SK-N-MC (cell line): ENCODE measurements around the gene TFEB.

Experiments
- DNase-seq: peaks from one replicate; pipeline ENCODE4 v3.0.0-alpha.2; 2011; ENCODE audit warnings: low read depth, low spot score
- H3K27ac ChIP-seq: fragments of 200-600 bp; sonication (generic); 2 replicates; pipeline ENCODE4 v1.5.1; 2016; ENCODE audit warnings: mixed run types
- H3K36me3 ChIP-seq: fragments of 200-600 bp; sonication (generic); 2 replicates; pipeline ENCODE4 v1.6.1; 2017; ENCODE audit warnings: antibody characterized with exemption, low read length, mixed read lengths; ENCODE audit not compliant: insufficient read depth
- H3K4me3 ChIP-seq: fragments of 200-600 bp; sonication (generic); 2 replicates; pipeline ENCODE4 v1.5.1; 2016
- H3K9ac ChIP-seq: fragments of 200-600 bp; sonication (generic); 2 replicates; pipeline ENCODE4 v1.8.0; 2017; ENCODE audit warnings: mixed run types, mixed read lengths; ENCODE audit not compliant: insufficient read length
- H3K9me3 ChIP-seq: fragments of 200-600 bp; sonication (generic); 2 replicates; pipeline ENCODE4 v1.6.1; 2017; ENCODE audit warnings: low read depth, mild to moderate bottlenecking, antibody characterized with exemption, low read length, moderate library complexity, mixed read lengths
- EZH2 ChIP-seq: fragments of 200-600 bp; sonication (generic); IDR thresholded peaks from one replicate; pipeline ENCODE4 v1.6.1; 2017; ENCODE audit warnings: antibody characterized with exemption
- FOXP2 ChIP-seq: optimal IDR thresholded peaks from 2 replicates; pipeline ENCODE3; 2011; ENCODE audit warnings: mild to moderate bottlenecking, moderate library complexity; ENCODE audit not compliant: insufficient read depth; ENCODE audit errors: extremely low read length, control extremely low read depth
- POLR2AphosphoS5 ChIP-seq: IDR thresholded peaks from 2 replicates; pipeline ENCODE4 v1.6.1; 2012; ENCODE audit warnings: mild to moderate bottlenecking, low read depth, low read length, borderline replicate concordance

TFEB gene

DNA sequence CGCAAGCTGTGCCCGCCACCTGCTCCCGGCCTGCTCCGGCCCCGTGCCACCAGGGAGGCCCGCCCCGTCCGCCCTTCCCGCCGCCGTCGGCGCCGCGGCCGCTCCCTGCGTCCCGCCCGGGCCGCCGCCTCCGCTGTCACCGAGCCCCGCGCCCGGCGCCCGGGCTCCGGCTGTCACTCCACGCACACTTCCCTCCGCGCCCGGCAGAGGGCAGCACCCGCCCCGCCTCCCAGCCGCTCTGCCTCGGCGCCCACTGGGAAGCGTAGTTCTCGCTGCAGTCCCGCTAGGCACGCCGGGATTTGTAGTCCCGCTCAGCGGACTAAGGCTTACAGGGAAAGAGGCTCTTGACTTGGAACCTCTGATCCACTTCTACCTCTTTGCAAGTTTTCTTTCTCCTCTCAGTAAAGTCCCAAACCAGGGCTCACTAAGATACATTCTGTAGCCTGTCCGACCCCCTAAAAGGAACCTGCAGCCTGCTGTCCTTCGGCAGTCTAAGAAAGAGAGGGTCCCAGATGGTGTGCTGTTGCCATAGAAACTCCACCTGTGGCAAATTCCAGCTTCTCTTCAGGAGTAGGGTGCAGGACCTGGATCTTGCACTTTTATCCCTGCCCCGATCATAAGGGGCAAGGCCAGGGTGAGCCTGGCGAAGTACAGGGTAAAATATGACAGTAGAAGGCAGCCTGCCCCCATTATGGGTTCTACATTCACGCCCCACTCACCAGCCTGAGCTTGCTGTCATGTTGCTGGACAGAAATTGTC lies at the start of gene TFEB:
Gene TFEB, minus strand, starts transcription at position 182 of the 759 bp plus-strand sequence. CDS start 44,395 bp downstream, outside the sequence.
- TF ChIP-seq EZH2: no peak
- no peak for TF ChIP-seq FOXP2
- TF ChIP-seq POLR2AphosphoS5: no peak
- no peak within 1 kb of the TSS for H3K9ac ChIP-seq
- H3K9me3 ChIP-seq: no peaks in the 10 kb centered on the region
- H3K4me3 ChIP-seq: peak within 1 kb of the TSS; percentile 85
- peak; percentile 28 for DNase-seq
- H3K36me3 ChIP-seq: no peaks in the 10 kb centered on the region
- no peak within 1 kb of the TSS for H3K27ac ChIP-seq

DNA sequence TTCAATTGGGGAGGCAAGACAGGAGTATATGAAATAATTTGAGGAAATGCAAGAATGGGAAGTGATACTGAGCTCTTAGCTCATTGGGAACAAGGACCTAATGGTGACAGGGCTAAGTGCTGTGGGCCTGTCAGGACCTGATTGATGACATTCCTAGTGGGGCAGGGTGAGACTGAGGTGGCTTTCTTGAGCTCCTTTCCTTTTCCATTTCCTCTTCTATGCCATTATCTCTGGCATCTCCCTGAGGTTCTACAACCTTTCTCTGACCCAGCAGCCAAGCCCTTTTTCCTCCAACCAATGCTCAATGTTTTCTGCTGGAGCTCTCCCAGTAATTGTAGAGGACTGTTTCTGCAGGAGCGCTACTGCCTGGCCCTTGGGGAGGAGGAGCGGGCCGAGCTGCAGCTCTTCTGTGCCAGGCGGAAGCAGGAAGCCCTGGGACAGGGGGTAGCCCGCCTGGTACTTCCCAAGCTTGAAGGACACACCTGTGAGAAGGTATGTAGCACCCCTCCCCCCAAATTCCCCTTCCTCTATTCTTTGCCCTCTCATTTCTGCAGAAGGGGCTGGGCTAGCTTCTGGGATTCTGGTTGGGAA lies 49.3 kb upstream of the TFEB start:
- DNase-seq: no peak
- H3K9ac ChIP-seq: no peak overlapping the region
- TF ChIP-seq EZH2: no peak
- TF ChIP-seq POLR2AphosphoS5: peak; percentile 6; the same call in 1 of the 2 replicates
- TF ChIP-seq FOXP2: no peak
- H3K4me3 ChIP-seq: no peak overlapping the region
- H3K27ac ChIP-seq: no peak overlapping the region
- peaks cover 9% of the 10 kb centered on the region for H3K36me3 ChIP-seq
- no peaks in the 10 kb centered on the region for H3K9me3 ChIP-seq

- TF ChIP-seq FOXP2 (no peak), EZH2 (no peak), POLR2AphosphoS5 (no peak)
- no peak overlapping the region for H3K27ac ChIP-seq
- H3K36me3 ChIP-seq: no peaks in the 10 kb centered on the region
- DNase-seq: no peak
- H3K9me3 ChIP-seq: no peaks in the 10 kb centered on the region
- no peak overlapping the region for H3K4me3 ChIP-seq
- no peak overlapping the region for H3K9ac ChIP-seq
Observed at GRCh38 chr6:41783106-41783780, 47.8 kb upstream of the TFEB start.

DNA sequence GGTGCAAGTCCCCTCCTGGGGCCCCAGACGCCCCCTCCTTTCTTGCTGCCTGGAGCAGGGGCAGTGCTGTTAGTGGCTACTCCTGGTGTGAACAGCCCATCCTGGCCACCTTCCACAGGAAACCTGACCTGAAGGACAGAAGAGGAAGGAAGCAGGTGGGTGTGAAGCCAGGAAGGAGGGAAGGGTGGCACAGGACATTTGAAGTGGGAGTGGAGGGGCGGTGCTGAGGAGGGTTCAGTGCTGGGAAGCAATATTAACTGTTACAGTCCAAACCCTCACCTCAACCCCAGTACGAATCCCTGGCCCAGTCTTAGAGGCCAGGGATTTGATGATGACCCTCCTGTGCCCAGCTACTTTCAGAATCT lies 45.9 kb upstream of the TFEB start:
- Histone ChIP-seq H3K9ac (no peak overlapping the region), H3K36me3 (no peaks in the 10 kb centered on the region), H3K9me3 (no peaks in the 10 kb centered on the region), H3K4me3 (peak overlapping the region; percentile 91; the same call in 1 of the 2 replicates), H3K27ac (no peak overlapping the region)
- TF ChIP-seq POLR2AphosphoS5: no peak
- no peak for TF ChIP-seq FOXP2
- TF ChIP-seq EZH2: no peak
- DNase-seq: no peak

DNA sequence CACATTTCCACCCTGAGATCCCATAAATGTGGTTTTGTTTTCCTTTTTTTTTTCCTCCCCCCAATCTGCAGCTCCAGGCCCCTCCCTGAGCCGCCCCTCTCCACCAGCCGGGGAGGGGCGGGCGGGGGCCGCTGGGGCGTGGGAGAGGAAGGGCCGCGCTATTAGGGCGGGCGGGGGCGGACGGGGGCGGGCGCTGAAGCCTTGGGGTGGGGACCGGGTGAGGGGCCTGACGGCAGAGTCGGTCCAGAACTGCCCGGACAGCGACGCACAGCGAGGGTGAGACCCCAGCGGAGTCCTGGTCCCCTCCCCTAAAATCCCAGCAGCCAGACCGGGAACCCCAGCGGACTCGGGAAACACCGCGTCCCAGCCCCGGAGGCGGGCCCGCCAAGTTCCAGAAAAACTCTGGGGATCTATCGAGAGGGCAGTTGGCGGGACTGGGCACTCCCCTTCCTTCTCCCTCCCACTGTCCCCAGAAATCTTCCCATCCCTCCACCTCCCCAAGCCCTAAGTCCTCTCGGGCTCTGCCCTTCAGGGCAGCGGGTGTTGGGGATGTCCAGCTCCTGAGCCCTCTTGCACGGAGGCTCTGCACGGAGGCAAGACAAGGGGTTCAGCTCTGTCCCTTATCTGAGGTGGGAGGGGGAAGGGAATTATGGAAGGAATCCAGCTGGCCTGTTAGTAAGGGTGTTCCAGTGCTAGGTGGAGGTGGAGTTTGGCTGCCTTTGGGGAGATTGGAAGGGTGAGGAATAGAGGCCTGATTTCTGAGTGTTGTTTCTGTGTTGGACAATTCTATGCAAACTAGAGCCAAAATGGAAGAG lies 45.4 kb upstream of the TFEB start, which contains the start of gene PRICKLE4:
Gene PRICKLE4, plus strand, starts transcription at position 232 of the 815 bp plus-strand sequence. CDS start 2,692 bp downstream, outside the sequence.
- no peaks in the 10 kb centered on the region for H3K36me3 ChIP-seq
- TF ChIP-seq EZH2: no peak
- no peak for TF ChIP-seq FOXP2
- TF ChIP-seq POLR2AphosphoS5: no peak
- no peaks in the 10 kb centered on the region for H3K9me3 ChIP-seq
- no peak within 1 kb of the TSS for H3K27ac ChIP-seq
- H3K9ac ChIP-seq: peak within 1 kb of the TSS; percentile 59
- H3K4me3 ChIP-seq: peak within 1 kb of the TSS; percentile 91
- DNase-seq: no peak

DNA sequence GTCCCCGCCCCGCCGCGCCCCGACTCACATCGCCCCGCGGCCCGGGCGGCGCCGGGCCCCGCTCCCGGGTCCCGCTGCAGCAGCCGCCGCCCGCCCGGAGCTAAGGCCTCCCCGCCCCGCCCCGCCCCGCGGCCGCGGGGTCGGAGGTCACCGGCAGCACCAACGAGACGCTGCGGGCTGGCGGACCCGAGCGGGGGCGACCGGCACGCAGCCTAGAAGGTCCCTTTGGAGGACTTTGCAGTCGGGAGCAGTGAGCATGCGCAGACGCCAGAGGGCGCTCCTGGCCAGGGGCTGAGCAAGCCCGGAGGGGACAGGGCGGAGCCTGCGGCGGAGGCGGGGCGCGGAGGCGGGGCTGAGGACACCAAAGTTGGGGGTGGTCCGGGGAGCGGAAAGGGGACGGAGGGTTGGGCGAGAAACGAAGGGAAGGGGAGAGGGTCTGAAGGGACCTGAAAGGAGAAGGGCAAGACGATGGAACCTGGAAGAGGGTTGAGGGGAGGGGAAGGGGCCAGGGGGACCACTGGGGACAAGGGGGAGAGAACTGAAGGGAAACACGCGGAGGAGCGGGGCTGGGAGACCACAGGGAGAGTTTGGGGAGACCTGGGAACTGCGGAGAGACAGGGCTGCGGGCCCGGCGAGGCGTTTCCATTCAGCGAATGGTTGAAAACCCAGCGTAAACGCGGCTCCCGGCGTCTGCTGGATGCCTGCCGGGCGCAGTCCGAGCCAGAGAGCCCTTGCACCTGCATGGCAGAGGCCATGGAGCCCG lies 44.6 kb upstream of the TFEB start, which contains the start of gene FRS3:
Gene FRS3, minus strand, starts transcription at position 113 of the 763 bp plus-strand sequence. CDS start 2,913 bp downstream, outside the sequence.
- TF ChIP-seq POLR2AphosphoS5 (peak; percentile 61; the same call in 1 of the 2 replicates), EZH2 (no peak), FOXP2 (peak; percentile 34)
- peaks cover 3% of the 10 kb centered on the region; the same call in 1 of the 2 replicates for H3K36me3 ChIP-seq
- peak within 1 kb of the TSS; percentile 81 for H3K9ac ChIP-seq
- peak; percentile 52 for DNase-seq
- no peaks in the 10 kb centered on the region for H3K9me3 ChIP-seq
- no peak within 1 kb of the TSS for H3K27ac ChIP-seq
- H3K4me3 ChIP-seq: peak within 1 kb of the TSS; percentile 91

GRCh38 chr6:41779336-41779735 lies 43.9 kb upstream of the TFEB start:
- no peak for DNase-seq
- no peak overlapping the region for H3K27ac ChIP-seq
- H3K9me3 ChIP-seq: no peaks in the 10 kb centered on the region
- H3K36me3 ChIP-seq: peaks cover 9% of the 10 kb centered on the region; the same call in 1 of the 2 replicates
- peak overlapping the region; percentile 81 for H3K9ac ChIP-seq
- no peak for TF ChIP-seq EZH2
- TF ChIP-seq FOXP2: no peak
- TF ChIP-seq POLR2AphosphoS5: no peak
- peak overlapping the region; percentile 91 for H3K4me3 ChIP-seq
